K562 (cell line): ENCODE measurements around the gene ATP7B. TPM values are rescaled to one million over a fixed set of nuclear protein-coding genes. Genes with fewer than 3 reads are reported as not detected.

ENCODE experiments used
- ATAC-seq: fragments of 200-7000 bp; cut with Tn5 transposase; 3 replicates; pipeline ENCODE4 v1.9.1; 2020; ENCODE audit warnings: moderate library complexity
- BruUV-seq: library from RNA; stranded (reverse); fragments of 400-500 nt; replicated peaks from 2 replicates; lab custom pipeline; 2021; lab: Mats Ljungman, UMichigan
- CTCF ChIA-PET: fragments of 300-600 bp; formaldehyde crosslinking; extraction: SDS; loops from one replicate; lab custom pipeline; 2021; ENCODE audit warnings: low intra/inter-chr PET ratio; lab: Yijun Ruan, JAX
- POLR2A ChIA-PET: fragments of 300-600, 350-650 bp; sonication (Branson Sonifier 250); formaldehyde crosslinking; extraction: SDS; loops from one replicate; lab custom pipeline; 2021; ENCODE audit warnings: antibody characterized with exemption, inconsistent platforms; lab: Yijun Ruan, JAX
- DNase-seq, 4 experiments: peaks; one replicate each; pipeline versions ENCODE4 v3.0.0 to v3.0.0-alpha.2; 2011 to 2018; ENCODE audit warnings: low spot score in 3 of 4, mixed read lengths in 3 of 4; ENCODE audit errors: extremely low read depth in 1 of 4
- FAIRE-seq: peaks from 2 replicates; lab custom pipeline; 2011; peaks lifted over from hg19 to GRCh38; lab: Jason Lieb, UNC
- H2AFZ ChIP-seq: 2 replicates; pipeline ENCODE4 v1.6.0; 2011; ENCODE audit warnings: low read depth, low read length, control low read depth, inconsistent platforms
- H3K27ac ChIP-seq: fragments of 200-600 bp; 3 replicates; pipeline ENCODE4 v1.8.0; 2011; ENCODE audit warnings: low read depth, mild to moderate bottlenecking, control low read depth, inconsistent platforms, low read length, moderate library complexity, mixed read lengths; ENCODE audit errors: extremely low read depth
- H3K27me3 ChIP-seq, 2 experiments: fragments of 300-600 bp in 1 of 2; 2 replicates in 1 of 2; 3 replicates in 1 of 2; pipeline versions ENCODE4 v1.6.0 to v1.8.0; 2011; ENCODE audit warnings: inconsistent platforms in 2 of 2, low read length in 2 of 2, mild to moderate bottlenecking in 1 of 2, mixed read lengths in 1 of 2, moderate library complexity in 1 of 2; ENCODE audit not compliant: control insufficient read depth in 2 of 2, insufficient read depth in 2 of 2
- H3K36me3 ChIP-seq: fragments of 300-600 bp; 3 replicates; pipeline ENCODE4 v1.8.0; 2011; ENCODE audit warnings: mild to moderate bottlenecking, low read length, inconsistent platforms; ENCODE audit not compliant: control insufficient read depth, insufficient read depth
- H3K4me1 ChIP-seq, 2 experiments: fragments of 200-600 bp in 1 of 2; replicated peaks in 1 of 2; 2 replicates in 1 of 2; 3 replicates in 1 of 2; pipeline versions ENCODE4 v1.5.1 to v1.8.0; 2011; ENCODE audit warnings: inconsistent platforms in 2 of 2, low read length in 2 of 2, mild to moderate bottlenecking in 1 of 2, mixed read lengths in 1 of 2, moderate library complexity in 1 of 2; ENCODE audit not compliant: control insufficient read depth in 2 of 2, insufficient read depth in 2 of 2
- H3K4me2 ChIP-seq: 2 replicates; pipeline ENCODE4 v1.6.1; 2011; ENCODE audit warnings: low read length, control low read depth, inconsistent platforms, mixed read lengths; ENCODE audit not compliant: insufficient read depth
- H3K4me3 ChIP-seq: fragments of 200-600 bp; sonication (generic), shearing (Covaris generic); 2 replicates; pipeline ENCODE4 v1.5.1; 2016; ENCODE audit warnings: control low read depth, inconsistent platforms
- H3K79me2 ChIP-seq: fragments of 200-600 bp; 3 replicates; pipeline ENCODE4 v1.8.0; 2011; ENCODE audit warnings: low read length, inconsistent platforms; ENCODE audit not compliant: control insufficient read depth, insufficient read depth
- H3K9ac ChIP-seq, 2 experiments: 2 replicates each; pipeline versions ENCODE4 v1.6.0 to v1.6.1; 2011; ENCODE audit warnings: low read depth in 2 of 2, low read length in 2 of 2, control low read depth in 1 of 2, inconsistent platforms in 1 of 2, mild to moderate bottlenecking in 1 of 2, mixed read lengths in 1 of 2; ENCODE audit not compliant: insufficient read depth in 1 of 2
- H3K9me1 ChIP-seq: one replicate; pipeline ENCODE4 v1.6.0; 2011; ENCODE audit warnings: inconsistent platforms, mild to moderate bottlenecking, low read length, moderate library complexity; ENCODE audit not compliant: control insufficient read depth, insufficient read depth
- H3K9me3 ChIP-seq: replicated peaks from 2 replicates; pipeline ENCODE4 v1.5.1; 2011; ENCODE audit warnings: low read depth, low read length, inconsistent platforms; ENCODE audit not compliant: control insufficient read depth, insufficient read depth
- H4K20me1 ChIP-seq: replicated peaks from 2 replicates; pipeline ENCODE4 v1.6.1; 2011; ENCODE audit warnings: low read length, inconsistent platforms, mixed read lengths; ENCODE audit not compliant: control insufficient read depth, insufficient read depth
- FOSL1 ChIP-seq: fragments of 200-800 bp; sonication (Bioruptor generic); conservative IDR thresholded peaks from 2 replicates; pipeline ENCODE4 v1.6.1; 2016; ENCODE audit warnings: missing genetic modification characterization, missing compliant biosample characterization
- FUS ChIP-seq: fragments of 200-400 bp; formaldehyde crosslinking; optimal IDR thresholded peaks from 2 replicates; pipeline ENCODE3; 2017; ENCODE audit warnings: low read depth, low read length
- LARP7 ChIP-seq: fragments of 450-650 bp; IDR thresholded peaks from 2 replicates; pipeline ENCODE4 v1.6.1; 2016
- ZFPM2 ChIP-seq: fragments of 250-450 bp; sonication (Bioruptor Pico); IDR thresholded peaks from 2 replicates; pipeline ENCODE4 v1.5.1; 2022; ENCODE audit warnings: mild to moderate bottlenecking
- ZNF134 ChIP-seq: fragments of 250-450 bp; sonication (Bioruptor Pico); conservative IDR thresholded peaks from 2 replicates; pipeline ENCODE4 v1.4.0; 2020
- WGBS: fragments of 100-300 bp; shearing (Covaris generic); methylation state at CpG from one replicate; pipeline ENCODE4 v1.1.6; 2016; ENCODE audit warnings: low coverage, mixed read lengths; ENCODE audit not compliant: insufficient coverage; ENCODE audit errors: missing lambda C conversion rate; 5-methylcytosine and 5-hydroxymethylcytosine counted together
- in situ Hi-C: fragments of 300-500 bp; cut with MboI; formaldehyde crosslinking; loops from 4 replicates; pipeline ENCODE4 v1.15.0; 2018; ENCODE audit warnings: inconsistent platforms, mixed read lengths
- intact Hi-C: fragments of 100-400 bp; cut with micrococcal nuclease; formaldehyde crosslinking; loops from 2 replicates; pipeline ENCODE4 v1.14.2; 2022
- polyA plus RNA-seq, 8 experiments: library from polyadenylated mRNA; depleted of rRNA in 4 of 8; stranded (reverse) in 5 of 8; unstranded in 3 of 8; fragments of >200 nt; fragmentation: Nextera tagmentation in 2 of 8; fragmentation: Illumina TruSeq in 1 of 8; extraction: Ambion mirVana in 2 of 8; extraction: Trizol in 1 of 8; gene quantifications; 2 replicates each; pipeline versions ENCODE4 v1.2.1 to v1.2.3, GENCODE V29; 2011 to 2014; ENCODE audit warnings: inconsistent platforms in 1 of 8, missing spikeins in 1 of 8
- total RNA-seq, 7 experiments: library from RNA; depleted of rRNA in 6 of 7; stranded (reverse); fragments of >200 nt in 6 of 7; fragmentation: Illumina TruSeq in 2 of 7; extraction: Trizol in 2 of 7; gene quantifications; 2 replicates each; pipeline versions ENCODE4 v1.2.1 to v1.2.3, GENCODE V29; 2011 to 2021; ENCODE audit warnings: low replicate concordance in 1 of 7
- TF ChIP-seq, protein P1 (sequence below): fragments of 250-450 bp; sonication (Bioruptor Pico); IDR thresholded peaks from 2 replicates; pipeline ENCODE4 v1.4.0; 2020

The ATP7B gene
- total and polyA plus RNA-seq, 9 of the 15 experiments (the other 6 are each of a cell fraction or from before 2014, with no cell fraction given), result 1.1 to 20.4 (median 8.5) TPM

DNA sequence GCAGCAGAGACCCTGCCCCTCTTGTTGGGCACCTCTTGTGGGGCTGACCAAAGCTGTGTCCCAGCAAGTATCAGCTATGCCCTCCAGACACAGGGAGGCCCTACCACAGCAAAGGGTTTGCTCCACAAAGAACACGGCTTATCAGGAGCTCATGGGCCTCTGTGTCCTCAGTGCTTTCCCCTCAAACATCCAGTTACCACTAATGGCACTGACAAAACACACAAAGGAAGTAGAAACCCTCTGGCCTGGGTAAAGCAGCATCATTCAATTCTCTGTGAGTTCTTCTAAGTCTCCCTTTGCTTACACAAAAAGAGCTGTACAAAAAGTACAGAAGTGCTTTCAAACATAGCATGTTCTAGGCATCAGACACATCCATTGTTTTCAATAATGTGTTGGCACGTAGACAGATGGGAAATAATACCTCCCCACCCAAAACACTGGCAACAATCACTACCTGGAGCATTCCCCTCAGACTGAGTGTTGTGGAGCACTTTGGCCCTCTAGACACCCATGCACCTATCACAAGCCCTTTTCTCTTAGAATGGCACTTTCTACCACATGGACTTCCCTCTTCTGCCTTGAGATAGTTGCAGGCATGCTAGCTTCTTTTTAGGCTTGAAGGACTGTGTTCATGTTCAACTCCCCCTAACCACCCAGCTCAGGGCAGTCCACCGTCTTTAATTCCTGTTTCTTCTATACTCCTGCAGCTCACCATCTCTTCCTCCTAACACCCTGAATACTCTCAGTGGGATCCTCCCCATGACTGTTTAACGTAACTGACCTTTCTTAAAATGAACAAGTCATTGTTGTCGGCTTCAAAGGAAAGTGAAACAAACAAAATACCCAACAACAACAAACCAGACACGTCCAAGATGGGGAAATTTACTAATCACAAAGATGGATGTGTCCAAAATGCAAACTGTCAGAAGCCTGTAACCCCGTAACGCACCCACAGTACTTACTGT, 43.5 kb downstream of the ATP7B start:
- intact Hi-C loops (no loop called here), in situ Hi-C loops (no loop called here)
- no TSS peak for BruUV-seq
- Histone ChIP-seq H2AFZ (no peak overlapping the region), H4K20me1 (no peaks in the 10 kb centered on the region), H3K27ac (no peak overlapping the region), H3K9me3 (no peaks in the 10 kb centered on the region), H3K4me3 (no peak overlapping the region), H3K4me2 (no peak overlapping the region), H3K27me3 (no peaks in the 10 kb centered on the region), H3K79me2 (peaks cover 13% of the 10 kb centered on the region), H3K4me1 (peaks cover 0 to 7% of the 10 kb centered on the region in 2 experiments; a peak in 3 of 5 replicates), H3K9me1 (no peaks in the 10 kb centered on the region), H3K36me3 (peaks cover 50% of the 10 kb centered on the region; the same call in 2 of the 3 replicates), H3K9ac (no peak overlapping the region)
- no peak for DNase-seq
- CTCF ChIA-PET, result no interaction called here
- POLR2A ChIA-PET, result interaction anchor here (0.6 to 2.0 kb wide), 4 partner anchors 9 to 25 kb away, joined by 3 to 4 read pairs (median 3); no protein-coding TSS in a partner anchor
- no peak for TF ChIP-seq FUS
- no peak for TF ChIP-seq ZNF134 (CRISPR knock-in tag)
- TF ChIP-seq, protein P1, sequence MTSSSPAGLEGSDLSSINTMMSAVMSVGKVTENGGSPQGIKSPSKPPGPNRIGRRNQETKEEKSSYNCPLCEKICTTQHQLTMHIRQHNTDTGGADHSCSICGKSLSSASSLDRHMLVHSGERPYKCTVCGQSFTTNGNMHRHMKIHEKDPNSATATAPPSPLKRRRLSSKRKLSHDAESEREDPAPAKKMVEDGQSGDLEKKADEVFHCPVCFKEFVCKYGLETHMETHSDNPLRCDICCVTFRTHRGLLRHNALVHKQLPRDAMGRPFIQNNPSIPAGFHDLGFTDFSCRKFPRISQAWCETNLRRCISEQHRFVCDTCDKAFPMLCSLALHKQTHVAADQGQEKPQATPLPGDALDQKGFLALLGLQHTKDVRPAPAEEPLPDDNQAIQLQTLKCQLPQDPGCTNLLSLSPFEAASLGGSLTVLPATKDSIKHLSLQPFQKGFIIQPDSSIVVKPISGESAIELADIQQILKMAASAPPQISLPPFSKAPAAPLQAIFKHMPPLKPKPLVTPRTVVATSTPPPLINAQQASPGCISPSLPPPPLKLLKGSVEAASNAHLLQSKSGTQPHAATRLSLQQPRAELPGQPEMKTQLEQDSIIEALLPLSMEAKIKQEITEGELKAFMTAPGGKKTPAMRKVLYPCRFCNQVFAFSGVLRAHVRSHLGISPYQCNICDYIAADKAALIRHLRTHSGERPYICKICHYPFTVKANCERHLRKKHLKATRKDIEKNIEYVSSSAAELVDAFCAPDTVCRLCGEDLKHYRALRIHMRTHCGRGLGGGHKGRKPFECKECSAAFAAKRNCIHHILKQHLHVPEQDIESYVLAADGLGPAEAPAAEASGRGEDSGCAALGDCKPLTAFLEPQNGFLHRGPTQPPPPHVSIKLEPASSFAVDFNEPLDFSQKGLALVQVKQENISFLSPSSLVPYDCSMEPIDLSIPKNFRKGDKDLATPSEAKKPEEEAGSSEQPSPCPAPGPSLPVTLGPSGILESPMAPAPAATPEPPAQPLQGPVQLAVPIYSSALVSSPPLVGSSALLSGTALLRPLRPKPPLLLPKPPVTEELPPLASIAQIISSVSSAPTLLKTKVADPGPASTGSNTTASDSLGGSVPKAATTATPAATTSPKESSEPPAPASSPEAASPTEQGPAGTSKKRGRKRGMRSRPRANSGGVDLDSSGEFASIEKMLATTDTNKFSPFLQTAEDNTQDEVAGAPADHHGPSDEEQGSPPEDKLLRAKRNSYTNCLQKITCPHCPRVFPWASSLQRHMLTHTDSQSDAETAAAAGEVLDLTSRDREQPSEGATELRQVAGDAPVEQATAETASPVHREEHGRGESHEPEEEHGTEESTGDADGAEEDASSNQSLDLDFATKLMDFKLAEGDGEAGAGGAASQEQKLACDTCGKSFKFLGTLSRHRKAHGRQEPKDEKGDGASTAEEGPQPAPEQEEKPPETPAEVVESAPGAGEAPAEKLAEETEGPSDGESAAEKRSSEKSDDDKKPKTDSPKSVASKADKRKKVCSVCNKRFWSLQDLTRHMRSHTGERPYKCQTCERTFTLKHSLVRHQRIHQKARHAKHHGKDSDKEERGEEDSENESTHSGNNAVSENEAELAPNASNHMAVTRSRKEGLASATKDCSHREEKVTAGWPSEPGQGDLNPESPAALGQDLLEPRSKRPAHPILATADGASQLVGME, result no peak
- no peak for TF ChIP-seq FOSL1 (tag)
- TF ChIP-seq LARP7, result no peak
- TF ChIP-seq ZFPM2 (CRISPR knock-in tag), result no peak
- ATAC-seq, result no peak
- 77% methylated on average over 8 of the region's 8 CpGs for WGBS
- FAIRE-seq, result no peak
